GM12891 (cell line): ENCODE data around the gene RNF213.

ENCODE experiments used
- POLR2A ChIP-seq: IDR thresholded peaks from 2 replicates; pipeline ENCODE4 v1.6.1; 2011; ENCODE audit warnings: low read depth, low read length, control low read depth
- POLR2AphosphoS5 ChIP-seq: IDR thresholded peaks from 2 replicates; pipeline ENCODE4 v1.6.1; 2011; ENCODE audit warnings: low read depth, low read length, control low read depth
- SPI1 ChIP-seq: IDR thresholded peaks from 2 replicates; pipeline ENCODE4 v1.6.1; 2011; ENCODE audit warnings: low read depth, low read length, control low read depth
- TAF1 ChIP-seq: IDR thresholded peaks from 2 replicates; pipeline ENCODE4 v1.6.1; 2011; ENCODE audit warnings: low read depth, low read length, control low read depth

- TF ChIP-seq POLR2A (no peak), TAF1 (no peak), POLR2AphosphoS5 (peak; percentile 56; the same call in 1 of the 2 replicates), SPI1 (no peak)
These were observed 29.5 kb downstream of the RNF213 start for GRCh38 chr17:80290156-80290555.
